ENCODE data around the gene ZNF670. TPM values are rescaled to one million over a fixed set of nuclear protein-coding genes. Genes with fewer than 3 reads are reported as not detected.
"Not testable (repeated sequence)": the region's sequence is repeated elsewhere in the genome, so short reads cannot be mapped to it uniquely, and the experiment has no call there.

Gene ZNF670
- 1 to 10 TPM; 2.1 to 4.3 (median 2.5) TPM for total RNA-seq

DNA sequence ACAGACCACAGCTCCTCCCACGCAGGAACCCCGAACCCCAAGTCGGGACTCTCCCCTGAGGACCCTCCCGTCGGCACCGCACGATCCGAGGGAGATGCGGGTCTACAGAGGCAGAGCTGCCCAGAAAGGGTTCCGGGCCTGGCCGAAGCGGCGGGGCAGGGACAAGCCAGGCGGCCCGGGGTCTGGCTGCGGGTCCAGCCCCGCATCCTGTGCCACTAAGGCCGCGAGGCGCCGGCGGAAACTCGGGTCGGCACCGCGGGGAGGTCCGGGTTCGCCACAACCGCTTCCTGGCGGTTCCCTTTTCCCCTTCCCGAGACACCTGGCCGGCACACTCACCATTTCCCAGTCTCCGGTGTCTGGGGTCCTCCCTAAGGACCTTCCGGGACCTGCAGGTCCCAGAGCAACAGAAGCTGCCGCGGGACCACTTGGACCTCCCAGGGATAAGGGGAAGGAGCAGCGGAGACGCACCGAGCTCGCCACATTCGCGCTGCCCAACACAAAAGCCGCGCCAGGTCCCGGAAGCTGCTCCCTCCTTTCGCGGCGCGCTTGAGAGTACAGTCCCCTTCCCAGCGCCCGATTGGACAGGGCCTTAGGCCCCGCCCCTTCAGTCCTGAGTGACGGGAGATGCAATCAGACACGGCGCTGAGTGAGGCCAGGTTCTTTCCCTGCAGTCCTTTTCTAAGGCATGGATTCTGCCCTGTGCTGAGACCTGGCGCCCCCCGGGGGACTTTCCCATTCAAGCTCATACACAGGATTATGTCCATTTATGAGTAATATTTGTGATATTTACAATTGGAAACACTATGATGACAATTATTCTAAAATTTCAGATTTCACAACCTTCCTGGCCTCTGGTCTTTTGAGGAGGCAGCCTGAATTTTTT is at the start of gene ZNF670:
TSS of gene ZNF670 (minus strand) at position 554 of the 883 bp plus-strand sequence. CDS start at position 339, 215 bp downstream.
- H3K4me1 ChIP-seq, result peaks cover 16% of the 10 kb centered on the region
- DNase-seq (ENCODE audit: low spot score in 2 of 2), result peak; percentile 97
- peak within 1 kb of the TSS; percentile 75 for H3K4me3 ChIP-seq
- peak in 1 of 3 donors; percentile 33 for TF ChIP-seq POLR2AphosphoS5 (IDR thresholded peaks at IDR 0.05)
- TF ChIP-seq, protein P1, sequence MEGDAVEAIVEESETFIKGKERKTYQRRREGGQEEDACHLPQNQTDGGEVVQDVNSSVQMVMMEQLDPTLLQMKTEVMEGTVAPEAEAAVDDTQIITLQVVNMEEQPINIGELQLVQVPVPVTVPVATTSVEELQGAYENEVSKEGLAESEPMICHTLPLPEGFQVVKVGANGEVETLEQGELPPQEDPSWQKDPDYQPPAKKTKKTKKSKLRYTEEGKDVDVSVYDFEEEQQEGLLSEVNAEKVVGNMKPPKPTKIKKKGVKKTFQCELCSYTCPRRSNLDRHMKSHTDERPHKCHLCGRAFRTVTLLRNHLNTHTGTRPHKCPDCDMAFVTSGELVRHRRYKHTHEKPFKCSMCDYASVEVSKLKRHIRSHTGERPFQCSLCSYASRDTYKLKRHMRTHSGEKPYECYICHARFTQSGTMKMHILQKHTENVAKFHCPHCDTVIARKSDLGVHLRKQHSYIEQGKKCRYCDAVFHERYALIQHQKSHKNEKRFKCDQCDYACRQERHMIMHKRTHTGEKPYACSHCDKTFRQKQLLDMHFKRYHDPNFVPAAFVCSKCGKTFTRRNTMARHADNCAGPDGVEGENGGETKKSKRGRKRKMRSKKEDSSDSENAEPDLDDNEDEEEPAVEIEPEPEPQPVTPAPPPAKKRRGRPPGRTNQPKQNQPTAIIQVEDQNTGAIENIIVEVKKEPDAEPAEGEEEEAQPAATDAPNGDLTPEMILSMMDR (IDR thresholded peaks at IDR 0.05), result no peak
- no peaks in the 10 kb centered on the region for H3K9me3 ChIP-seq
- no peaks in the 10 kb centered on the region for H3K27me3 ChIP-seq
- under 1% methylated on average over 30 of the region's 57 CpGs for WGBS
- H3K36me3 ChIP-seq, result no peaks in the 10 kb centered on the region
- peak within 1 kb of the TSS; percentile 66 for H3K27ac ChIP-seq

DNA sequence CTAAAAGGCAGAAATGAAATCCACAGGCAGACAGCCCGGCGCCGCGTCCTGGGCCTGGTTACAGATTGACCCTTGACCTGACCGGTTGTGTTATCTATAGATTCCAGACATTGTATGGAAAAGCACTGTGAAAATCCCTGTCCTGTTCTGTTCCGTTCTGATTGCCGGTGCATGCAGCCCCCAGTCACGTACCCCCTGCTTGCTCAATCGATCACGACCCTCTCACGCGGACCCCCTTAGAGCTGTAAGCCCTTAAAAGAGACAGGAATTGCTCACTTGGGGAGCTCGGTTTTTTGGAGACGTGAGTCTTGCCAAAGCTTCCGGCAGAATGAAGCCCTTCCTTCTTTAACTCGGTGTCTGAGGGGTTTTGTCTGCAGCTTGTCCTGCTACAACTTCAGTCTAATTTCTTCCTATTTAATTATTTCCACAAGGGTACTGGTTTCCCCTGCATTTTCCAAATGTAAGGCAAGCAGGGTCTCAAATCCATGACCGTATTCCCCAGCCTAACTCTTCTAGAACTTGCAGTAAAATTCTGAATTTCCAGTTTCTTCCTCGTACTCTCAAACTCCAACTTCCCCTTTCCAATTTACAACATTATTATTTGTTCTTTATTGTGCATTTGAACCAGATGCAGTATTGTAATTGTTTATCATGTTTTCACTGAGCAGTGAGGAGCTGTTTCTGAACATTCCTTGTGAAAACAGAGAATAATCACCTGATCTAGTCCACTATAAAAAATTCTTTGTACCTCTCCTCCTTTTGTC is 49.1 kb upstream of the ZNF670 start:
- not testable (repeated sequence) for H3K4me1 ChIP-seq; DNase-seq (ENCODE audit: low spot score in 2 of 2); H3K9me3 ChIP-seq; H3K27me3 ChIP-seq; H3K27ac ChIP-seq; H3K36me3 ChIP-seq
- 38% methylated on average over 13 of the region's 18 CpGs for WGBS
- H3K4me3 ChIP-seq, result peak overlapping the region; percentile 7

DNA sequence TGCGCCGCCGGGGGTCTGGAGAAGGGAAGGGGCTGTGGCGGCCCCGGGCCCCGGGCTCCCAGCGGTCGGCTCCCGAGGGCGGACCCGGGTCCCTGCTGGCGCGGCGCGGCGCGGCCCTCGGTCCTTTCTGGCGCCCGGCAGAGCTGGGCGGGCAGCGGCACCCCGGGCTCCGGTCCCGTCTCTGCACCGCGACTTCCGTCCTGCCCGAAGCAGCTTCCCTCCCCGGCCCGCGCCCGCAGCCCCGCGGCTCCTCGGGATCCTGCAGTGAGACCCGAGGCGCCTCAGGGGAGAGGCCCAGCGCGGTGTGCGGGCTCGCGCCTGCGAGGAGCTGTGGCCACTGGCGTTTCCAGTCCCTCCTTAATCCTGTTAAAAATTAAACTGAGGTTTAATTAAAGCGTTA is 48.0 kb upstream of the ZNF670 start:
- DNase-seq (ENCODE audit: low spot score in 2 of 2); H3K9me3 ChIP-seq; H3K4me3 ChIP-seq; H3K36me3 ChIP-seq; H3K27me3 ChIP-seq; H3K4me1 ChIP-seq; H3K27ac ChIP-seq: not testable (repeated sequence)
- WGBS, result no CpG with 5 or more reads among the region's 46 CpGs

DNA sequence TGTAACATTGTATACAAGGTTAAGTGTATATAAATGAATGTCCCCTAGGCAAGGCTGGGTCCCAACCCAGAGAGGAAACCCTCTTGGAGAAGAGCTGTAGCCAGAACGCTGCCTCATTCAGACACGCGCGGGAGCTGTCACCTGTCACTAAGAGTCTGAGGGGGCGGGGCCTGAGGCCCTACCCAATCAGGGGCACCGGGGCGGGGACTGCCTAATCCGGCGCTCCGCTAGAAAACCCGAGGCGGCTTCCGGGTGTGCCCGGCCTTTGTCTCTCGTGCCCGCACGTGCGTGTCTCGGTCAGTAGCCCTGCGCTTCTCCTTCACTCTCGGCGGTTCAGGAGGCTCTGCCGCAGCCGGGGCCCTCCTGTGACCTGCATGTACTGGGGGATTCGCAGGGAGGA is 47.6 kb upstream of the ZNF670 start:
- not testable (repeated sequence) for H3K4me1 ChIP-seq; H3K36me3 ChIP-seq; H3K27me3 ChIP-seq; H3K27ac ChIP-seq; DNase-seq (ENCODE audit: low spot score in 2 of 2); H3K9me3 ChIP-seq; H3K4me3 ChIP-seq
- no CpG with 5 or more reads among the region's 25 CpGs for WGBS

DNA sequence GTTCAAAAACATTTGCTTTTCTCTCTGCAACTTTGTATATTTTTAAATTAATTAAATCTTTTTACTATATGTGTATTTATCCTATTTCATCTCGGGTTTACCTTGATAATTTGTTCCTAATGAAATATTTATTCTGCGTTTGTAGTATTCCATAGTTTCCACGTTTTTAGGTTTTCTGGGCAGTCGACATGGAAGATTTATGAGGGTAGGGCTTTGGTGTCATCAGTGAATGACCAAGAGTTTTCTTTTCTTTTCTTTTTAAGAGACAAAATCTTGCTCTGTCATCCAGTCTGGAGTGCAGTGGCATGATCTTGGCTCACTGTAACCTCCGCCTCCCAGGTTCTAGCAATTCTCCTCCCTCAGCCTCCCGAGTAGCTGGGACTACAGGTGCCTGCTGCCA is 42.8 kb upstream of the ZNF670 start:
- H3K36me3 ChIP-seq, result no peaks in the 10 kb centered on the region
- H3K4me3 ChIP-seq, result no peak overlapping the region
- H3K27me3 ChIP-seq, result no peaks in the 10 kb centered on the region
- H3K27ac ChIP-seq, result no peak overlapping the region
- no peaks in the 10 kb centered on the region for H3K9me3 ChIP-seq
- no peak for TF ChIP-seq POLR2A (IDR thresholded peaks at IDR 0.05)
- TF ChIP-seq EP300 (IDR thresholded peaks at IDR 0.05), result no peak
- no peak for TF ChIP-seq POLR2AphosphoS5 (IDR thresholded peaks at IDR 0.05)
- TF ChIP-seq, protein P1 (IDR thresholded peaks at IDR 0.05), result no peak
- WGBS, result 77% methylated on average over 6 of the region's 6 CpGs
- no peaks in the 10 kb centered on the region for H3K4me1 ChIP-seq
- DNase-seq (ENCODE audit: low spot score in 2 of 2), result no peak

DNA sequence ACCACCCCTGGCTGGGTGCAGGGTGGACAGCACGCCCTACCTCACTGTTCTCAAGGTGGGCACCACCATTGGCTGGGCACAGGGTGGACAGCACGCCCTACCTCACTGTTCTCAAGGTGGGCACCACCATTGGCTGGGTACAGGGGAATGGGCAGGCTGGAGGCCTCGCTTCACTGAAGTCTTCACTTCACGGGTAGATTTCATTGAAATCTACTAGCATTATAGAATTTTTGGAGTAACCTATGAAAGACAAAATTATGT is 41.7 kb upstream of the ZNF670 start:
- WGBS, result 93% methylated on average over 4 of the region's 4 CpGs
- H3K27ac ChIP-seq, H3K4me1 ChIP-seq: not testable (repeated sequence)

DNA sequence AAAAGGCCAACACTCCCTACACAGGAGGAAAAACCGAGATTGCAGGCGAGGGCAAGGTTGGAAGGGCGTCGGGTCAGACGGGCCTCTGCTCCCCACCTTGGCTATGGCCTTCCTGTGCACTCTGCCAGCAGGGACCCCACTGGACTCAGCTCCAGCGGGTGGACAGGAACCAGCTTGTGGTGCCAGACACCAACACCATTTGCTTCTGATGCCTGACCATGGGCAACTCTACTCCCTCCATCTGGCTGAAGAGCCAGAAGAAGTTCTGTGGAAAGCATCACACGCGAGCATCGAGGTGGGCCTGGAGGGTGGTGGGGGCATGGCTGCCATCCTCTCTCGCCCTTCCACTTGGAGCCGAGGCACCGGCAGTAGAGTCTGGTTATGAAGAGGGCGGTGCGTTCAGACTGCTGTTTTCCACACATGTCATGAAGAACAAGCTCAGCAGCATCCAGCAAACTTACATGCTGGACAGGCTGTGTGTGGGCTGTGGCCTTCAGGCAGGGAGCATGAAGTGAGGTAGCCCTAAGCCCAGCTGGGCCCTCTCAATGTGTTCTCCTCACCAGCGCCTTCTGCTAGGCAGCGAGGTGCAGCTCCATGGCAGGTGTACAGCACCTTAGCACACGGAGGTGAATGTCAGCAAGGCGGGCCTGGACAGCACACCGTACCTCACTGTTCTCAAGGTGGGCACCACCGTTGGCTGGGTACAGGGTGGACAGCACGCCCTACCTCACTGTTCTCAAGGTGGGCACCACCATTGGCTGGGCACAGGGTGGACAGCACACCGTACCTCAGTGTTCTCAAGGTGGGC is 41.2 kb upstream of the ZNF670 start:
- Histone ChIP-seq H3K4me1 (no peaks in the 10 kb centered on the region), H3K4me3 (no peak overlapping the region), H3K27ac (no peak overlapping the region), H3K27me3 (no peaks in the 10 kb centered on the region), H3K9me3 (no peaks in the 10 kb centered on the region), H3K36me3 (no peaks in the 10 kb centered on the region)
- no peak for DNase-seq (ENCODE audit: low spot score in 2 of 2)
- no peak for TF ChIP-seq EP300 (IDR thresholded peaks at IDR 0.05)
- TF ChIP-seq, protein P1 (IDR thresholded peaks at IDR 0.05), result no peak
- 96% methylated on average over 9 of the region's 22 CpGs for WGBS

More for the DNA sequence above, 41.7 kb upstream of the ZNF670 start:
- H3K36me3 ChIP-seq; H3K4me3 ChIP-seq; H3K27me3 ChIP-seq; DNase-seq (ENCODE audit: low spot score in 2 of 2); H3K9me3 ChIP-seq: not testable (repeated sequence)

All from suprapubic skin (tissue), 4 donors.